ENCODE measurements around the gene RAB2B. TPM values are rescaled to one million over a fixed set of nuclear protein-coding genes. Genes with fewer than 3 reads are reported as not detected.

Gene RAB2B
- 19.4 TPM for total RNA-seq

DNA sequence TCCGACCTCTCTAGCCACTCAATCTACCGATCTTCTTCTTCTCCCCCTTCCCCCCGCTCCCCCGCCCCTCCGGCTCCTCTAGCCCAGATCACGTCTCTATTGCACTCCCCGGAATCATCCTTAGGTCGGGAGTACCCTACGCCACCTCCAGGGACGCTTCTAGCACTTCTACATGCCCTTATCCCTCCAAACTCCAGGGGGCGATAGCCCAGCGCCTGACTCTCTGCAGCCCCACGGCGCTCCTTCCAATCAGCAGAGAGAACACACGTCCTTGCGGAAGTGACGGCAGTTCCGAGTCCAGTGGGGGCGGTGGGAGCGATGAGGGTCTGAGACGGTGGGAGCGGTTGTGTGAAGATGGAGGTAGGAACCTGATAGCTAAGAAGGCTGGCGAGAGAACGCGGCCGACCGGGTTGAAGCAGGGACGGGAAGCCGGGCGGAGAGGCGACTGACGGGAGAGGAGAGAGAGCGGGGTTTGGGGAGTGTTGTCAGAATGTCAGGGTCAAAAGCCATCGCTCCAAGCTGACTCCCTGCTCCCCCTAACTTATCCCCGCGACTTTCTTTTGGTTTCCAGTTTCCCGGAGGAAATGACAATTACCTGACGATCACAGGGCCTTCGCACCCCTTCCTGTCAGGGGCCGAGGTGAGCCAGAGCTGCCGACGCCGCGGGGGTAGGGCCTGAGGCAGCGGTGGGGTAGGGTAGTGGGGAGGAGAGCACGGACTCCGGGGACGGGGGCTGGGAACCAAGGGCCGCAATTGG is at the start of gene RAB2B, which contains the start of gene TOX4:
Gene RAB2B (minus strand): TSS at position 35 of the 757 bp plus-strand sequence. CDS start 87 bp downstream, outside the sequence.
Gene TOX4 (plus strand): TSS at position 271 of the 757 bp plus-strand sequence. CDS start 84 bp downstream, at position 355.
- peaks cover 0 to 7% of the 10 kb centered on the region in 2 donors for H3K36me3 ChIP-seq
- intact Hi-C loops (cut with DNase I), result no loop called here
- H3K4me3 ChIP-seq, result peak within 1 kb of the TSS; percentile 76 to 92
- H3K9me3 ChIP-seq, result no peaks in the 10 kb centered on the region
- DNase-seq (ENCODE audit: extremely low spot score in 2 of 2), result peak; percentile 97 to 99
- H3K27ac ChIP-seq, result peak within 1 kb of the TSS; percentile 81
- peaks cover 31% of the 10 kb centered on the region for H3K4me1 ChIP-seq
- H3K27me3 ChIP-seq, result no peaks in the 10 kb centered on the region
- TF ChIP-seq, protein P1, sequence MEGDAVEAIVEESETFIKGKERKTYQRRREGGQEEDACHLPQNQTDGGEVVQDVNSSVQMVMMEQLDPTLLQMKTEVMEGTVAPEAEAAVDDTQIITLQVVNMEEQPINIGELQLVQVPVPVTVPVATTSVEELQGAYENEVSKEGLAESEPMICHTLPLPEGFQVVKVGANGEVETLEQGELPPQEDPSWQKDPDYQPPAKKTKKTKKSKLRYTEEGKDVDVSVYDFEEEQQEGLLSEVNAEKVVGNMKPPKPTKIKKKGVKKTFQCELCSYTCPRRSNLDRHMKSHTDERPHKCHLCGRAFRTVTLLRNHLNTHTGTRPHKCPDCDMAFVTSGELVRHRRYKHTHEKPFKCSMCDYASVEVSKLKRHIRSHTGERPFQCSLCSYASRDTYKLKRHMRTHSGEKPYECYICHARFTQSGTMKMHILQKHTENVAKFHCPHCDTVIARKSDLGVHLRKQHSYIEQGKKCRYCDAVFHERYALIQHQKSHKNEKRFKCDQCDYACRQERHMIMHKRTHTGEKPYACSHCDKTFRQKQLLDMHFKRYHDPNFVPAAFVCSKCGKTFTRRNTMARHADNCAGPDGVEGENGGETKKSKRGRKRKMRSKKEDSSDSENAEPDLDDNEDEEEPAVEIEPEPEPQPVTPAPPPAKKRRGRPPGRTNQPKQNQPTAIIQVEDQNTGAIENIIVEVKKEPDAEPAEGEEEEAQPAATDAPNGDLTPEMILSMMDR (IDR thresholded peaks at IDR 0.05), result peak; percentile 71 to 98 (median 90)
- peak in 1 of 2 donors; percentile 54 for TF ChIP-seq POLR2A (IDR thresholded peaks at IDR 0.05)
- peak; percentile 91 to 92 for TF ChIP-seq POLR2AphosphoS5 (IDR thresholded peaks at IDR 0.05; ENCODE audit: insufficient read depth in 1 of 2, low read depth in 1 of 2)

DNA sequence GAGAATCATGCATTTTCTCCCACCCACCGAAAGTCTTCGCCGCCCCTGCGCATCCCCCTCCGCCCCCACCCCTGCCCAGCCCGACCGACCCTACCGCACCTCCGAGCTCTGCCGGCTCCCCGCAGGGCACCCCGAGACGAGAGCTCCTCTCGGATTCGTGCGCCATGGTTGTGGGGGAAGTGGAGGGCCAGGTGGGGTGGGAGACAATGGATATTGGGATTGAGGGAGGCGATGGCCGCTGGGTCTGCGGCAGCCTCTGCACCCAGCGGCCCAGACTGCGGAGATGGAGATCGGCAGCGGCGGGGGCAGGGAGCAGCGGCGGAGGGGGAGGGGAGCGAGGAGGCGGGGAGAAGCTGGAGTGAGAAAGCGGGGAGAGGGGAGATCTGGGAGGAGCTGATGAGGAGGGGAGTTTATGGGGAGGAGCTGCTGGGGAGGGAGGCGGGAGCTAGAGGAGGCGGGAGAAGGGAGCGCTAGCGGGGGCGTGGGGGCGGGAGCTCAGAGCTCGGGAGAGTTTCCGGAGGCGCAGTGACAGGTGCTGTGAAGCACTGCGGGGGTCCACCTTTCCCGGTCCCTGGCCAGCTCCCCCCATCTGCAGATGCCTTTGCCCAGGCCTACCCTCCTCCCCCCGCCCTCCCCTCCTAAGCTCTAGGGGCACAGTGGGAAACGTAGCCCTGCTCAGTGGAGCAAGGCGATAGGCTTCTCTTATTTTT is 49.4 kb upstream of the RAB2B start, which contains the start of gene SALL2:
Gene SALL2 (minus strand): TSS at position 385 of the 710 bp plus-strand sequence. CDS start 219 bp downstream, at position 166.
- Histone ChIP-seq H3K4me1 (peaks cover 6% of the 10 kb centered on the region), H3K27me3 (no peaks in the 10 kb centered on the region), H3K36me3 (no peaks in the 10 kb centered on the region), H3K4me3 (peak within 1 kb of the TSS; percentile 79 to 90), H3K9me3 (no peaks in the 10 kb centered on the region), H3K27ac (peak within 1 kb of the TSS; percentile 84)
- intact Hi-C loops (cut with DNase I), result no loop called here
- DNase-seq (ENCODE audit: extremely low spot score in 2 of 2), result no peak
- peak in 1 of 2 donors; percentile 19 for TF ChIP-seq POLR2AphosphoS5 (IDR thresholded peaks at IDR 0.05; ENCODE audit: insufficient read depth in 1 of 2, low read depth in 1 of 2)
- no peak for TF ChIP-seq POLR2A (IDR thresholded peaks at IDR 0.05)

DNA sequence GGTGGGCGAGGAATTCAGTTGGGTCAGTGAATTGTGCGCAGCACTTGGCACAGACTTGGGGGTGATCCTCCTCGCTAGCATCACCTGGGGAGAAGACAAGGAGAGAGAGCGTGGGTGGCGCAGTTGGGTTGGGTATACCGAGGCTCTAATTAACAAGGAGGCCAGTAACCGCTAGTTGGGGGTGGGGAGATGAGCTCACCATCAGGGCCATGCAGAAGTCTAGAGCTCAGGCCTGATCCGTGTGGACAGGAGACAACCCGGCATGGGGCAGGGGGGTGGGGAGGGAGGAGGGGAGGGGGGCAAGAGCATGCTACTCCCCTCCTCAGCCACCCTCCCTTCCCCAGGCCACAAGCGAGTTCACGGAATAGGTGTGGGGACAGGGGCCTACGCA is 48.8 kb upstream of the RAB2B start:
- Histone ChIP-seq H3K4me1 (peaks cover 6% of the 10 kb centered on the region), H3K4me3 (peak overlapping the region; percentile 79 to 90), H3K27ac (peak overlapping the region; percentile 84), H3K9me3 (no peaks in the 10 kb centered on the region), H3K27me3 (no peaks in the 10 kb centered on the region), H3K36me3 (no peaks in the 10 kb centered on the region)
- intact Hi-C loops (cut with DNase I), result no loop called here
- TF ChIP-seq POLR2AphosphoS5 (IDR thresholded peaks at IDR 0.05; ENCODE audit: insufficient read depth in 1 of 2, low read depth in 1 of 2), result no peak
- TF ChIP-seq, protein P1 (IDR thresholded peaks at IDR 0.05), result no peak
- TF ChIP-seq POLR2A (IDR thresholded peaks at IDR 0.05), result no peak
- no peak for DNase-seq (ENCODE audit: extremely low spot score in 2 of 2)

DNA sequence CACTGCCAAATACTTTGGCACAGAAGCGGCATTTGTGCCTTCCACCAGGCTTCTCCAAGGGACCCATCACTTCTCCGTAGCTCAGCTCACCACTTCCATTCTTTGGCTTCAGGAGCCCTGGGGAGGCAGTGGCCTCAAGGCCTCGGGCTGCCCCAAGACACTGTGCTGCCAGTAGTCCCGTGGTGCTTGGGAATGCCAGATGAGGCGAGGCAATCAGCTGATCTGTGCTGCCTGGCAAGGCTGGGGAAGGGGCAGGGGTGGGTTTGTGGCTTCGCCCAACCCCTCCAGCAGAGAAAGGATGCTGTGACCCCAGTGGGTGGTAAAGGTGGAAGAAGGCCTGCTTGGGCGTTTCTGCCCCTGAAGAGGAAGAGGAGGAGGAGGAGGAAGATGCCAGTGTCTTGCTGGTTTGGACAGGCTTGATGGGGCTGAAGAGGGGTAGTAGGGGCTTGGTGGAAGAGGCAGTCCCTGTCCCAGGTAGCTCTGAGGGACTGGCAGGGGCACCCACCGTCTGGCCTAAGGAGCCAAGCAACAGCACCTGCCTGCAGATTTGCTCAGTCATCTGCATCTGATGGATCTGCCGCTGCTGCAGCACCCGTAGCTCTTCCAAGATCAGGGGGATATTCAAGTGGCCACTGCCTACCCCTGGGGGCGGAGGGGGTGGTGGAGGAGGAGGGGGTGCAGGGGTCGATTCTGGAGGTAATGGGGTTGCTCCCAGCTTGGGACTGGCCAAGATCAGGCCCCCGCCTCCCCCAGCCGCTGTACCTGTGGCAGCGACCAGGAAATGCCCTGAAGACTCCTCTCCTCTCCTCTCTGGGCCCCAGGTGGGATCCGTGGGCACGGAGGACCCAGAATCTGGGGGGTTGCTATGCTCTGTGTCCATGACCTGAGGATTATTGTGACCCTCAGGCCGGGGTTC is 48.1 kb upstream of the RAB2B start:
- H3K36me3 ChIP-seq, result no peaks in the 10 kb centered on the region
- no peak overlapping the region for H3K27ac ChIP-seq
- H3K4me1 ChIP-seq, result peaks cover 6% of the 10 kb centered on the region
- H3K9me3 ChIP-seq, result no peaks in the 10 kb centered on the region
- H3K4me3 ChIP-seq, result peak overlapping the region; percentile 79 to 90
- intact Hi-C loops (cut with DNase I), result no loop called here
- TF ChIP-seq POLR2AphosphoS5 (IDR thresholded peaks at IDR 0.05; ENCODE audit: insufficient read depth in 1 of 2, low read depth in 1 of 2), result no peak
- TF ChIP-seq, protein P1 (IDR thresholded peaks at IDR 0.05), result no peak
- no peak for TF ChIP-seq POLR2A (IDR thresholded peaks at IDR 0.05)
- DNase-seq (ENCODE audit: extremely low spot score in 2 of 2), result no peak
- H3K27me3 ChIP-seq, result no peaks in the 10 kb centered on the region

DNA sequence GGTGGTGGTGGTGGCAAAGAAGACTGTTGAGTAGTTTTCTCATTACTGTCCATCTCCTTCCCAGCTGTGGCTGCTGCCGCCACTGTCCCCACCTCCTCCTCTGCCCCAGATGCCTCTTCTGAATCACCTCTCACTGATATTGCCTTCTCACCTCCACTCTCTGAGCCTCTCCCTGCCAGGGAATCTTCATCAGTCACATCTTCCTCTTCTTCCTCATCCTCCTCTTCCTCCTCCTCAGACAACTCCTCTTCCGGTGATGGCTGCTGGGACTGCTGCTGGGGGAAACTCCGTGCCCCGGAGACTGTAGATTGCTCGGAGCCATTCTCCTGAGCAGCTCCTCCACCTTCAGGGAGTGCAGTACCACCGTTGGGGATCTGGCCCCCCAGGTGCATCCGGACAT is 46.4 kb upstream of the RAB2B start:
- TF ChIP-seq, protein P1 (IDR thresholded peaks at IDR 0.05), result no peak
- intact Hi-C loops (cut with DNase I), result no loop called here
- no peak for DNase-seq (ENCODE audit: extremely low spot score in 2 of 2)
- Histone ChIP-seq H3K4me3 (no peak overlapping the region), H3K27me3 (no peaks in the 10 kb centered on the region), H3K9me3 (no peaks in the 10 kb centered on the region), H3K4me1 (peaks cover 6% of the 10 kb centered on the region), H3K27ac (no peak overlapping the region), H3K36me3 (no peaks in the 10 kb centered on the region)
